ENCODE measurements around the gene FAM180B.
"Not testable (repeated sequence)": the region's sequence is repeated elsewhere in the genome, so short reads cannot be mapped to it uniquely, and the experiment has no call there.

Gene FAM180B

DNA sequence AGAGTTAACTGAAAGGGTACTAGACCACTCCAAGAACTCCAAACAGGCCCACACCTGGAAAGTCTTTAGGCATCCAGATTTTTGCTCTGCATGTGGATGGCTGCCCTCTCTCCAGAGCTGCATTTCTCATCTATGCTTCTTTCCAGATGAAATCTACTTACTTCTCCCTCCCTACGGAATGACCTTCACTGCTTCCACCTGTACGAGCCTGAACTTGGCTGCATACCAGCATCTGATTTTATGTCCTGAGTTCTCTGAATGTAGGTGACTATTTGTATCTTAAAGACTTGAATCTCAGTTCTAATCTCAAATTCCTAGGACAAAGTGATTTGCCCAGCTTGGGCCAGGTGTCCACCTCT lies 46.8 kb upstream of the FAM180B start:
- TF ChIP-seq EZH2phosphoT487 (conservative IDR thresholded peaks at IDR 0.05; ENCODE audit: low read length), result no peak
- TF ChIP-seq, protein P1, sequence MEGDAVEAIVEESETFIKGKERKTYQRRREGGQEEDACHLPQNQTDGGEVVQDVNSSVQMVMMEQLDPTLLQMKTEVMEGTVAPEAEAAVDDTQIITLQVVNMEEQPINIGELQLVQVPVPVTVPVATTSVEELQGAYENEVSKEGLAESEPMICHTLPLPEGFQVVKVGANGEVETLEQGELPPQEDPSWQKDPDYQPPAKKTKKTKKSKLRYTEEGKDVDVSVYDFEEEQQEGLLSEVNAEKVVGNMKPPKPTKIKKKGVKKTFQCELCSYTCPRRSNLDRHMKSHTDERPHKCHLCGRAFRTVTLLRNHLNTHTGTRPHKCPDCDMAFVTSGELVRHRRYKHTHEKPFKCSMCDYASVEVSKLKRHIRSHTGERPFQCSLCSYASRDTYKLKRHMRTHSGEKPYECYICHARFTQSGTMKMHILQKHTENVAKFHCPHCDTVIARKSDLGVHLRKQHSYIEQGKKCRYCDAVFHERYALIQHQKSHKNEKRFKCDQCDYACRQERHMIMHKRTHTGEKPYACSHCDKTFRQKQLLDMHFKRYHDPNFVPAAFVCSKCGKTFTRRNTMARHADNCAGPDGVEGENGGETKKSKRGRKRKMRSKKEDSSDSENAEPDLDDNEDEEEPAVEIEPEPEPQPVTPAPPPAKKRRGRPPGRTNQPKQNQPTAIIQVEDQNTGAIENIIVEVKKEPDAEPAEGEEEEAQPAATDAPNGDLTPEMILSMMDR (IDR thresholded peaks at IDR 0.05; ENCODE audit: insufficient read depth, low read length, poor library complexity, severe bottlenecking), result no peak
- Histone ChIP-seq H2AFZ (ENCODE audit: low read depth, low read length, severe bottlenecking) (no peak overlapping the region), H3K36me3 (ENCODE audit: low read length) (no peaks in the 10 kb centered on the region), H3K9me2 (replicated peaks; ENCODE audit: insufficient read depth, low read length) (no peaks in the 10 kb centered on the region), H3K4me3 (ENCODE audit: insufficient read depth, low read length, poor library complexity, severe bottlenecking) (no peak overlapping the region), H3K9ac (ENCODE audit: low read length) (no peak overlapping the region), H3K27ac (ENCODE audit: low read depth, low read length) (no peak overlapping the region), H3F3A (ENCODE audit: insufficient read depth) (no peaks in the 10 kb centered on the region; the same call in 1 of the 2 replicates), H3K79me2 (ENCODE audit: insufficient read depth, low read length) (peaks cover 100% of the 10 kb centered on the region), H3K27me3 (ENCODE audit: low read length) (no peaks in the 10 kb centered on the region), H3K9me3 (ENCODE audit: insufficient read depth, low read length) (no peaks in the 10 kb centered on the region), H3K4me2 (ENCODE audit: low read depth, low read length, poor library complexity, severe bottlenecking) (no peak overlapping the region), H4K20me1 (ENCODE audit: low read depth, low read length) (peaks cover 31% of the 10 kb centered on the region)

DNA sequence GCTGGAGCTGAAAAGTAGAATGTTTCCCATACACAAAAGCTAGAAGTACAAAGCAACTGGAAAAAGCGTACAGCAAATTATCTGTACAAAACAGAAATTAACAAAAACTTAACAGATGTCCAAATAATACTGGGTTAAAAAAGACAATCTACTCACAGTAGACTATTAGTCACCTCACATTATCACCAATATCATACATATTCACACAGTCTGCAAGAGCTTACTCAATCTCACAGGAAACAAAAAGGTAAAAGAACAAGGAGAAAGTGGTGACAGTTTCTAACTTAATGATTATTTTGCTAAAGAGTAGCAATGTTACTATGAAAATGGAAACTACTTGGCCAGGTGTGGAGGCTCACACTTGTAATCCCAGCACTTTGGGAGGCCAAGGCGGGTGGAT lies 45.4 kb upstream of the FAM180B start:
- H3K4me3 ChIP-seq (ENCODE audit: insufficient read depth, low read length, poor library complexity, severe bottlenecking), result no peak overlapping the region
- no peaks in the 10 kb centered on the region; the same call in 1 of the 2 replicates for H3F3A ChIP-seq (ENCODE audit: insufficient read depth)
- H3K9ac ChIP-seq (ENCODE audit: low read length), result no peak overlapping the region
- H3K4me2 ChIP-seq (ENCODE audit: low read depth, low read length, poor library complexity, severe bottlenecking), result no peak overlapping the region
- H2AFZ ChIP-seq (ENCODE audit: low read depth, low read length, severe bottlenecking), result no peak overlapping the region
- H3K79me2 ChIP-seq (ENCODE audit: insufficient read depth, low read length), result peaks cover 99% of the 10 kb centered on the region
- H3K36me3 ChIP-seq (ENCODE audit: low read length), result no peaks in the 10 kb centered on the region
- H3K27ac ChIP-seq (ENCODE audit: low read depth, low read length), result no peak overlapping the region
- no peaks in the 10 kb centered on the region for H3K9me3 ChIP-seq (ENCODE audit: insufficient read depth, low read length)
- H4K20me1 ChIP-seq (ENCODE audit: low read depth, low read length), result peaks cover 28% of the 10 kb centered on the region
- no peaks in the 10 kb centered on the region for H3K9me2 ChIP-seq (replicated peaks; ENCODE audit: insufficient read depth, low read length)
- TF ChIP-seq, protein P1 (IDR thresholded peaks at IDR 0.05; ENCODE audit: insufficient read depth, low read length, poor library complexity, severe bottlenecking), result no peak
- no peak for TF ChIP-seq EZH2phosphoT487 (conservative IDR thresholded peaks at IDR 0.05; ENCODE audit: low read length)
- H3K27me3 ChIP-seq (ENCODE audit: low read length), result no peaks in the 10 kb centered on the region

DNA sequence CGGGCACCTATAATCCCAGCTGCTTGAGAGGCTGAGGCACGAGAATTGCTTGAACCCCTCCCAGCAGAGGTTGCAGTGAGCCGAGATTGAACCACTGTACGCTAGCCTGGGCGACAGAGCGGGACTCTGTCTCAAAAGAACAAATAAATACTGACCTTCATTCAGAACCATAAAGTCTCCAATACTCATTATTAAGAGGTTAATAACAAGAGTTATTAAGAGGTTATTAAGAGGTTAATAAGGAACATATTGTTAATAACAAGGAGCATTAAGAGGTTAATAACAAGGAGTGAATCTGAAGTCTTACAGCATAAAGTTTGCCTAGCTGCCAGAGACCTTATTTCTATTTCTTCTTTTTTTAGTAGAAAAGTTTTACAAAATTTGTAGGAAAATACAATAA lies 41.2 kb upstream of the FAM180B start:
- Histone ChIP-seq H3K9me2 (replicated peaks; ENCODE audit: insufficient read depth, low read length) (no peaks in the 10 kb centered on the region), H3F3A (ENCODE audit: insufficient read depth) (0 out of 2 replicates have a peak, but pooled peaks cover 8% of the 10 kb centered on the region), H3K4me2 (ENCODE audit: low read depth, low read length, poor library complexity, severe bottlenecking) (no peak overlapping the region), H3K9me3 (ENCODE audit: insufficient read depth, low read length) (no peaks in the 10 kb centered on the region), H3K27me3 (ENCODE audit: low read length) (no peaks in the 10 kb centered on the region), H3K36me3 (ENCODE audit: low read length) (no peaks in the 10 kb centered on the region), H3K9ac (ENCODE audit: low read length) (no peak overlapping the region), H2AFZ (ENCODE audit: low read depth, low read length, severe bottlenecking) (no peak overlapping the region), H4K20me1 (ENCODE audit: low read depth, low read length) (peaks cover 21% of the 10 kb centered on the region), H3K4me3 (ENCODE audit: insufficient read depth, low read length, poor library complexity, severe bottlenecking) (no peak overlapping the region), H3K79me2 (ENCODE audit: insufficient read depth, low read length) (peaks cover 99% of the 10 kb centered on the region), H3K27ac (ENCODE audit: low read depth, low read length) (no peak overlapping the region)
- TF ChIP-seq EZH2phosphoT487 (conservative IDR thresholded peaks at IDR 0.05; ENCODE audit: low read length), result no peak
- TF ChIP-seq, protein P1 (IDR thresholded peaks at IDR 0.05; ENCODE audit: insufficient read depth, low read length, poor library complexity, severe bottlenecking), result no peak

DNA sequence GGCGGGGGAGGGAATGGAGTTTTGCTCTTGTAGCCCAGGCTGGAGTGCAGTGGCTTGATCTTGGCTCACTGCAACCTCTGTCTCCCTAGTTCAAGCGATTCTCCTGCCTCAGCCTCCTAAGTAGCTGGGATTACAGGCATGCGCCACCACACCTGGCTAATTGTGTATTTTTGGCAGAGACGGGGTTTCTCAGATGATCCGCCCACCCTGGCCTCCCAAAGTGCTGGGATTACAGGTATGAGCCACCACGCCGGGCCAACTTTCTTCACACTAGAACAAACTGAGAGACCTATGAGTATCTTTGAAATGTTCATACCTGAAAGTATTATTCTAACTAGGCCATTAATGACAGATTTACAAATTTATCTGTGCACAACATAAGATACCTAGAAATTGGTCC lies 40.2 kb upstream of the FAM180B start:
- not testable (repeated sequence) for H3K9me2 ChIP-seq (replicated peaks; ENCODE audit: insufficient read depth, low read length); H3K27ac ChIP-seq (ENCODE audit: low read depth, low read length); H3K4me3 ChIP-seq (ENCODE audit: insufficient read depth, low read length, poor library complexity, severe bottlenecking); H3K9ac ChIP-seq (ENCODE audit: low read length); H3K36me3 ChIP-seq (ENCODE audit: low read length); H3K4me2 ChIP-seq (ENCODE audit: low read depth, low read length, poor library complexity, severe bottlenecking); H3K9me3 ChIP-seq (ENCODE audit: insufficient read depth, low read length); H3F3A ChIP-seq (ENCODE audit: insufficient read depth); H3K27me3 ChIP-seq (ENCODE audit: low read length); H2AFZ ChIP-seq (ENCODE audit: low read depth, low read length, severe bottlenecking)
- Histone ChIP-seq H4K20me1 (ENCODE audit: low read depth, low read length) (peaks cover 21% of the 10 kb centered on the region), H3K79me2 (ENCODE audit: insufficient read depth, low read length) (peaks cover 99% of the 10 kb centered on the region)
